ENCODE measurements around the gene HERPUD2. TPM values are rescaled to one million over a fixed set of nuclear protein-coding genes. Genes with fewer than 3 reads are reported as not detected.
"Not testable (repeated sequence)": the region's sequence is repeated elsewhere in the genome, so short reads cannot be mapped to it uniquely, and the experiment has no call there.

HERPUD2 gene
- total RNA-seq, 1 donor from 2014 or later, result 24.6 TPM

DNA sequence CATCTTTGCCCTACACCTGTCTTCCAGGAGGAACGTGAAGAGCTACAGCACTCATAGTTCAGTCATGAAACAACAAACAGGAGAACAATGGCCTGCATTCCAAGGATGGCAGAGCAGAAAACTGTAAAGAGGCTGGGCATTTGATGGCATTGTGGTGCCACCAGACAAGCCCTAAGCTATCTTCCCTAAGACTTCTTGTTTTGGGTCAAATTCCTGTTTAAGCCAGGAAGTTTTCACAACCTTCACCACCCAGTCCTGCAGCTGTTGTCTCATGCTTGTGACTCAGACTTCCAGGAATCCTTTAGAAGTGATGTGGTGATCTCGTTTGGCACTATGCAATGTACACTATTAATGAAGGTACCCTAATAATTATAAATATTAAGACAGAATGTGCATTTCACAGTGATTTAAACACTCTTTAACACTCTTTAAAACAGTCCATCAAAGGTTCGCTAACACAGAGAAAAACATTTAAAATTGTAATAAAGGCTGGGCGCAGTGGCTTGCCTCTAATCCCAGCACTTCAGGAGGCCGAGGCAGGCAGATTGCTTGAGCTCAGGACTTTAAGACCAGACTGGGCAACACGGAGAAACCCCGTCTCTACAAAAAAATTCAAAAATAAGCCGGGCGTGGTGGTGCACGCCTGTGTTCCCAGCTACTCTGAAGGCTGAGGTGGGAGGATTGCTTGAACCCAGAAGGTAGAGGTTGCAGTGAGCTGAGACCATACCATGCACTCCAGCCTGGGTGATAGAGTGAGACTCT, 2.7 kb upstream of the HERPUD2 start:
- peak; percentile 59 for DNase-seq (ENCODE audit: low read depth)
- H3K4me3 ChIP-seq (ENCODE audit: low read depth, low read length), result no peak overlapping the region
- TF ChIP-seq, protein P1, sequence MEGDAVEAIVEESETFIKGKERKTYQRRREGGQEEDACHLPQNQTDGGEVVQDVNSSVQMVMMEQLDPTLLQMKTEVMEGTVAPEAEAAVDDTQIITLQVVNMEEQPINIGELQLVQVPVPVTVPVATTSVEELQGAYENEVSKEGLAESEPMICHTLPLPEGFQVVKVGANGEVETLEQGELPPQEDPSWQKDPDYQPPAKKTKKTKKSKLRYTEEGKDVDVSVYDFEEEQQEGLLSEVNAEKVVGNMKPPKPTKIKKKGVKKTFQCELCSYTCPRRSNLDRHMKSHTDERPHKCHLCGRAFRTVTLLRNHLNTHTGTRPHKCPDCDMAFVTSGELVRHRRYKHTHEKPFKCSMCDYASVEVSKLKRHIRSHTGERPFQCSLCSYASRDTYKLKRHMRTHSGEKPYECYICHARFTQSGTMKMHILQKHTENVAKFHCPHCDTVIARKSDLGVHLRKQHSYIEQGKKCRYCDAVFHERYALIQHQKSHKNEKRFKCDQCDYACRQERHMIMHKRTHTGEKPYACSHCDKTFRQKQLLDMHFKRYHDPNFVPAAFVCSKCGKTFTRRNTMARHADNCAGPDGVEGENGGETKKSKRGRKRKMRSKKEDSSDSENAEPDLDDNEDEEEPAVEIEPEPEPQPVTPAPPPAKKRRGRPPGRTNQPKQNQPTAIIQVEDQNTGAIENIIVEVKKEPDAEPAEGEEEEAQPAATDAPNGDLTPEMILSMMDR (conservative IDR thresholded peaks at IDR 0.05; ENCODE audit: low read depth, low read length), result no peak

DNA sequence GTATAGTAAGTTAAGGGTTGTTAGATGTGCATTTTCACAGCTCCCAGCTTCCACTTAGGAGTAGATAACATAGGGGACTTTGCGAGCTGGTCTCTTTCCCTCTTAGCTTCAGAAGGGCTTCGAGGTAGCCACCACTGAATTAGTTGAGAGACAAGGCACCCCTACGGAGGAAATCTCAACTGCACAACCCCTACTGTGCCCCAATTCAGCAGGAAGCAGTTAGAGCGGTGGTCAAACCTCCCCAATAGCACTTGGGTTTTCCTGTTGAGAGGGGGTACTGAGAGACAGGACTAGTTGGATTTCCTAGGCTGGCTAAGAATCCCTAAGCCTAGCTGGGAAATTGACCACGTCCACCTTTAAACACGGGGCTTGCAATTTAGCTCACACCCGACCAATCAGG, 1.1 kb upstream of the HERPUD2 start:
- peak overlapping the region; percentile 96 for H3K4me3 ChIP-seq (ENCODE audit: low read depth, low read length)
- no peak for DNase-seq (ENCODE audit: low read depth)
- TF ChIP-seq, protein P1 (conservative IDR thresholded peaks at IDR 0.05; ENCODE audit: low read depth, low read length), result no peak

DNA sequence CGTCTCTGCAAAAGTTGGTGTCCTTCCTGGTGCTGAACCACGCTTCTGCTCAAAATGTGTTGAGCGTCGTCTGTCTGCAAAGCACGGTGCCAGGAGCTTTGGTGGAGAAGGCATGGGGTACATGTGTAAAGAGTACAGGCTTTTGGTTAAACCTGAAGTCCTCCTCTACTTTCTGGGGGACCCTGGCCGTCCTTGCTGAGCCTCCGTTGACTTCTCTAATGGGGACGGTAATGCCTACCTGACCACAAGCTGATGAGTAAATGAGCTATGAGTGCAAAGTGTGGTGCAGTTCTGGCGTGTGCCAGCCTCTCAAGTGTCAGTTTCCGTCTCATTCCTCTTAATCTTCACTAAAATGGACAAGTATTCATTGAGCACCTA, 527 bp upstream of the HERPUD2 start:
- no peak for DNase-seq (ENCODE audit: low read depth)
- H3K4me3 ChIP-seq (ENCODE audit: low read depth, low read length), result peak overlapping the region; percentile 96
- TF ChIP-seq, protein P1 (conservative IDR thresholded peaks at IDR 0.05; ENCODE audit: low read depth, low read length), result no peak

DNA sequence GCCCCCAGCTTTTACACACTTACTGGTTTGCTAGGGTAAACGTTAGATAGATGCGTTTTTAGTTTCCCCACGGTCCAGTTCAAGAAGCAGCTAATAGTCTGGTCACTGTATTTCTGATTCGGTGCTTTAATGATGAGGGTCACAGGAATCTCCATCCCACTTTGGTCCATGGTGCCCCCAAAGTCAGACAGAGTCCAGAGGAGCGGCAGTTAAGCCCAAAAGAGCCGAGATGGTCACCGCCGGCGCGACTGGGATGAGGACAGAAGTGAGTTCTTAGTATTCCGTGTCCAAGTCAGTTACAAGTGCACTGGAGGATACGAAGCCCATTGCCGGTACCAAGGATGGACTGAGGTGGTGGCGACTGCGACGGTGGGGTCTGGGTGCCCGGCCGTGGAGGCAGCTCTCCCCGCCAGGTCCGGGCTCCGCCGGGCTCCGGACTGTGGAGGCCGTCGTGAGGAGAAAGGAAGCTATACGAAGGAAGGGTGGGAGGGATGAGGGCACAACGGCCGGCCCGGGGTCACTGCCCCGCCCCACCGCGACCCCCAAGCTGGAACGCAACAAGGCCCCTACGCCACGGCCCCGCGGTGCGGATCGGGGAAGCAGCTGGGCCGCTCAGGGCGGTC, 663 bp downstream of the HERPUD2 start:
- TF ChIP-seq, protein P1 (conservative IDR thresholded peaks at IDR 0.05; ENCODE audit: low read depth, low read length), result no peak
- DNase-seq (ENCODE audit: low read depth), result no peak
- H3K4me3 ChIP-seq (ENCODE audit: low read depth, low read length), result peak overlapping the region; percentile 96

DNA sequence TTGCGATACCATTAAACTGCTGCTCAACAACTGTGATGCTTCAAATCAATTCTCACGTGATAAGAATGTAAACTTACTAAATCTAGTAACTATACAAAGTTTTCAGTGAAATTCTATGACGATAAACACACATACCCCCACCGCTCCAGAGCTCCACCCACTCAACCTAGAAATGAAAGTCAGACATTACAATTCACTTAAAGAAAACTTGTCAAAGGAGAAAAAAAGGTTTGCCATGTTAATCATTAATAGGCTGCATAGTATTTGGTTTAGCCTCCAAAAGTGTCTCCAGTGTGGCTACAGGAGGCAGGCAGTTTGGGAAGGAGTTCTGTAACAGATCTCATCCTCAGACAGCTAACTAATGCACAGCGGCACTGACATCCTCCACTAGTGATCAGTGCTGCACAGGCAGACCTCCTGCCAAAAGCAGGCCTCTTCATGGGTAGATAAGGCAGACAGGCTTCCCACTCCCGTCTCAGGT, 3.1 kb downstream of the HERPUD2 start:
- TF ChIP-seq, protein P1 (conservative IDR thresholded peaks at IDR 0.05; ENCODE audit: low read depth, low read length), result no peak
- H3K4me3 ChIP-seq (ENCODE audit: low read depth, low read length), result no peak overlapping the region
- no peak for DNase-seq (ENCODE audit: low read depth)

DNA sequence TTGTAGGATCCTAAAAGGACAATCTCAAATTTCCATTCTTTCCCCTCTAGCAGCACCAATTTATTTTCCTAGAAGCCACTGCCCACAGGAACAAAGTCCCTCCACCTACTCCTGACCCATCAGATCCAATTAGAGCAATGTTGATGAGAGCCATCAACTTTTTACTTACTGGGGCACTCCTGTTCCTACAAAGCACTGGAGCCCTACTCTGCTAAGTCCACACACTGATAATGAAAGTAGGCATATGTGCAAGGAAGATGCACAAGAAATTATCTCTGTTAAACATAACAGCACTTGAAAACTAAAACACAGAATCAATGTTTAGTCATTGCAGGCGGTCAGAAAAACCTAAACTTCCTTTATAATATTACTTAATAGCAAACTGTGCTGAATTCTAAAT, 3.6 kb downstream of the HERPUD2 start:
- no peak for DNase-seq (ENCODE audit: low read depth)
- TF ChIP-seq, protein P1 (conservative IDR thresholded peaks at IDR 0.05; ENCODE audit: low read depth, low read length), result no peak
- H3K4me3 ChIP-seq (ENCODE audit: low read depth, low read length), result no peak overlapping the region

DNA sequence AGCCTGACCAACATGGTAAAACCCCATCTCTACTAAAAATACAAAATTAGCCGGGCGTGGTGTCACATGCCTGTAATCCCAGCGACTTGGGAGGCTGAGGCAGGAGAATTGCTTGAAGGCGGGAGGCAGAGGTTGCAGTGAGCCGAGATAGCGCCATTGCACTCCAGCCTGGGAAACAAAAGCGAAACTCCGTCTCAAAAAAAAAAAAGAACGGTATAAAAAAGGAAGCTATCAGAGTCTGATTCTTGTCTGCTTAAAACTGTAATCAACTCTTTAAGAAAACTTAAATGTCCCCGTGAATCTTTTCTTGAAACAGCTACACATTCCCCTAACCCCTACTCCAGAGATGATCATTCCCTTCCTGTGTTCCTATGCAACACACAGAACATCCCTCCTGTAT, 4.3 kb downstream of the HERPUD2 start:
- not testable (repeated sequence) for H3K4me3 ChIP-seq (ENCODE audit: low read depth, low read length); DNase-seq (ENCODE audit: low read depth)
